Measurements from ENCODE around the gene SLC22A13.
"Not testable (repeated sequence)": the region's sequence is repeated elsewhere in the genome, so short reads cannot be mapped to it uniquely, and the experiment has no call there.

Gene SLC22A13

DNA sequence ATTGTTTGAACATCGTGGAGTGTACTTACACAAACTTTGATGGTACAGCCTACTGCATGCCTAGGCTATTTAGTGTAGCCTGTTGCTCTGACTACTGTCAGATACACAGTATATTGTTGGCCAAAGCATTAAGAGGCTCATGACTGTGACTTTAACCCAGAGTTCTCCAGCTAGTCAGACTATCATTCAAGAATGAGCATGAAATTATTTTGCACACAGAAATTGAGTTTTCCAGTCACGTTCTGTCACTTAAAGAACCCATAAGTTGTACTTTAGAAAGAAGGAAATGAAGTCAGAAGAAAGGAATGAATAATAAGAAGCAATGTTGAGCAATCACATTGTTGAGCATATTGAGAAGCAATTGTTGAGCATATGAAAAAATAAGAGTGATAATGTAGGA, 37.6 kb upstream of the SLC22A13 start:
- TF ChIP-seq, protein P1, sequence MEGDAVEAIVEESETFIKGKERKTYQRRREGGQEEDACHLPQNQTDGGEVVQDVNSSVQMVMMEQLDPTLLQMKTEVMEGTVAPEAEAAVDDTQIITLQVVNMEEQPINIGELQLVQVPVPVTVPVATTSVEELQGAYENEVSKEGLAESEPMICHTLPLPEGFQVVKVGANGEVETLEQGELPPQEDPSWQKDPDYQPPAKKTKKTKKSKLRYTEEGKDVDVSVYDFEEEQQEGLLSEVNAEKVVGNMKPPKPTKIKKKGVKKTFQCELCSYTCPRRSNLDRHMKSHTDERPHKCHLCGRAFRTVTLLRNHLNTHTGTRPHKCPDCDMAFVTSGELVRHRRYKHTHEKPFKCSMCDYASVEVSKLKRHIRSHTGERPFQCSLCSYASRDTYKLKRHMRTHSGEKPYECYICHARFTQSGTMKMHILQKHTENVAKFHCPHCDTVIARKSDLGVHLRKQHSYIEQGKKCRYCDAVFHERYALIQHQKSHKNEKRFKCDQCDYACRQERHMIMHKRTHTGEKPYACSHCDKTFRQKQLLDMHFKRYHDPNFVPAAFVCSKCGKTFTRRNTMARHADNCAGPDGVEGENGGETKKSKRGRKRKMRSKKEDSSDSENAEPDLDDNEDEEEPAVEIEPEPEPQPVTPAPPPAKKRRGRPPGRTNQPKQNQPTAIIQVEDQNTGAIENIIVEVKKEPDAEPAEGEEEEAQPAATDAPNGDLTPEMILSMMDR (conservative IDR thresholded peaks at IDR 0.05; ENCODE audit: low read depth, low read length) = no peak
- peak; percentile 43 for DNase-seq (ENCODE audit: low read depth)
- H3K4me3 ChIP-seq (ENCODE audit: low read length) = no peak overlapping the region

DNA sequence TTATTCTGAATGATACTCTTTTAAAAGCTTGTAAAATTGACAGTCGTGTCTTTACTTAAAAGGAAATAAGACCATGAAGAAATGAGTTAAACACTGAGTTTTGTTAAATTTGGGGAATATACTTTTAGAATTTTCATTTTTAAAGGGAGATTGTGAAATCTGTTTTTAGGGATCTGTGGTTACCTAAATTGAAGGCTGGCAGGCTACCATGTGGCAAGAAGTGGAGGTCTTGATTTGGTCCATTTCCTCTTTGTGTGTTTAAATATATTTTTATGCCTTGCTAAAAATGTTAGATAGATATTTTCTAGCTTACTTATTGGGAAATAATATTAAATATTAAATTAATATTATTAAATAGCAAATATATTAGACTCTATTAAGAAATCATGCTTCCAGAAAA, 36.6 kb upstream of the SLC22A13 start:
- H3K4me3 ChIP-seq (ENCODE audit: low read length) = no peak overlapping the region
- DNase-seq (ENCODE audit: low read depth) = no peak
- TF ChIP-seq, protein P1 (conservative IDR thresholded peaks at IDR 0.05; ENCODE audit: low read depth, low read length) = no peak

DNA sequence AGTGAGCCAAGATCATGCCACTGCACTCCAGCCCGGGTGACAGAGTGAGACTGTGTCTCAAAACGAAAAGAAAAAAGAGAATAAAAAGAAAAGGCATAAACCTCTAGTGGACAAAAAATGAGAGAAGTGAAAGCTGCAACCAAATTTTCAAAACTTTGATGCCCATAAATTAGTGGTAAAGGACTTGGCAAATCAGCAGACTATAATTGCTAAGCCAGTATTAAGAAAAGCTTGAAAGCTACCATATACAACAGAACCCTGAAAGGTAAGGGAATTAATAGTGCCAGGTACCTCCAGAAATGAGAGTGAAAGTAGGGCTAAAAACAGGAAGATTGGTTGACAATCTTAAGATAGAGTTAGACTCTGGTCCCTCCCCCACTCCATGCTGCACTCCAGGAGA, 32.9 kb upstream of the SLC22A13 start:
- H3K4me3 ChIP-seq (ENCODE audit: low read length) = no peak overlapping the region
- DNase-seq (ENCODE audit: low read depth) = no peak

GRCh38 chr3:38235466-38235865, 30.1 kb upstream of the SLC22A13 start:
- no peak overlapping the region for H3K4me3 ChIP-seq (ENCODE audit: low read length)
- TF ChIP-seq, protein P1 (conservative IDR thresholded peaks at IDR 0.05; ENCODE audit: low read depth, low read length) = no peak
- no peak for DNase-seq (ENCODE audit: low read depth)

More for the DNA sequence above, 32.9 kb upstream of the SLC22A13 start:
- TF ChIP-seq, protein P1 (conservative IDR thresholded peaks at IDR 0.05; ENCODE audit: low read depth, low read length) = no peak

DNA sequence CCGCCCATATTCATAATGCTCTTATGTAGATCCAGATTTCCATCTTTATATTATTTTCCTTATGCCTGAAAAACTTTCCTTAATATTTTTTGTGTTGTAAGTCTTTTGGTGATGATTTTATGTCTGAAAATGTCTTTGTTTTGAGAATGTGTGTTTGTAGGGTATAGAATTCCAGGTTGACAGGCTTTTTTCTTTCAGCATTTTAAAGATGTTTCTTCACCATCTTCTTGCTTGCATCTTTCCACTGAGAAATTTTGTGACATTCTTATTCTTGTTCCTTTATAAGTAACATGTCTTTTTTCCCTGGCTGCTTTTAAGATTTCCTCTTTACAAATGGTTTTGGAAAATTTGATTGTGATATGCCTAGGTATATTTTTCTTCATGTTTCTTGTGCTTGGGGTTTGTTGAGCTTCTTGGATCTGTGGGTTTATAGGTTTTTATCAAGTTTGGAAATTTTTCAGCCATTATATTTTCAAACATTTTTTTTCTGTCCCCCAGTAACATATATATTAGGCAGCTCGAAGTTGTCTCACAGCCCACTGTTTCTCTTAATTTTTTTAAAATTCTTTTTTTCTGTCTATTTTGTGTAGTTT, 27.1 kb upstream of the SLC22A13 start:
- DNase-seq (ENCODE audit: low read depth) = no peak
- H3K4me3 ChIP-seq (ENCODE audit: low read length) = no peak overlapping the region
- TF ChIP-seq, protein P1 (conservative IDR thresholded peaks at IDR 0.05; ENCODE audit: low read depth, low read length) = no peak

GRCh38 chr3:38242812-38243211, 22.8 kb upstream of the SLC22A13 start:
- DNase-seq (ENCODE audit: low read depth); H3K4me3 ChIP-seq (ENCODE audit: low read length): not testable (repeated sequence)

- no peak for DNase-seq (ENCODE audit: low read depth)
- TF ChIP-seq, protein P1 (conservative IDR thresholded peaks at IDR 0.05; ENCODE audit: low read depth, low read length) = no peak
- no peak overlapping the region for H3K4me3 ChIP-seq (ENCODE audit: low read length)
Observed at GRCh38 chr3:38245930-38246329, 19.7 kb upstream of the SLC22A13 start.
